Activated T-cell treated with anti-CD3 and anti-CD28 coated beads, Interleukin-2, amount 50 U/mL, for 1 hour (primary cell): ENCODE measurements around the gene CDH23.

Experiments
- DNase-seq: peaks from one replicate; pipeline ENCODE4 v3.0.0-alpha.2; 2020

CDH23 gene

GRCh38 chr10:71771821-71772617, 375.3 kb downstream of the CDH23 start:
- DNase-seq, result peak; percentile 60

GRCh38 chr10:71772832-71773220, 376.1 kb downstream of the CDH23 start:
- DNase-seq, result no peak

GRCh38 chr10:71773221-71773971, 376.7 kb downstream of the CDH23 start, which contains the start of gene VSIR:
TSS of gene VSIR (minus strand) at chr10:71773520. CDS start at chr10:71773439, 81 bp downstream.
- DNase-seq, result peak; percentile 100

GRCh38 chr10:71774916-71775702, 378.4 kb downstream of the CDH23 start:
- no peak for DNase-seq

DNA sequence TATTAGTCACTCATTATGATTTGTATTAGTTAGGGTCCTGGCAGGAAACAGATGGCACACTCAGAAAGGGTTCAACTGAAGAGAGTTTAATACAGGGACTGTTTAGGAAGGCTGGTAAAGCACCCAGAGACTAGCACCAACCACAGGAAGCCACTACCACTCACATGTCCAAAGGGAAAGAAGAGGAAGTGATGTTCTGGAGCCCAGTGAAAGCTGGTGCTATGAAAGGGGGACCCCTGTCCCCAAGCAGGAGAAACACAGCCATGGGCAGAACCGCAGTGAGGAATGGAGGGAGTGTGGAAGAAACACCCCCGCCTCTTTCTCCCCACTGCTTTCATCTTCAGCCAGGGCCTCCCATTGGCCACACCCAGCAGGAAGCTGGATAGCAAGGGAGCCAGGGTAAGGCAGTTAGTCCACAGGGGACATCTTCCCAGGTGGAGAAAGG, 379.8 kb downstream of the CDH23 start:
- DNase-seq, result no peak

GRCh38 chr10:71777213-71777985, 380.7 kb downstream of the CDH23 start:
- no peak for DNase-seq

DNA sequence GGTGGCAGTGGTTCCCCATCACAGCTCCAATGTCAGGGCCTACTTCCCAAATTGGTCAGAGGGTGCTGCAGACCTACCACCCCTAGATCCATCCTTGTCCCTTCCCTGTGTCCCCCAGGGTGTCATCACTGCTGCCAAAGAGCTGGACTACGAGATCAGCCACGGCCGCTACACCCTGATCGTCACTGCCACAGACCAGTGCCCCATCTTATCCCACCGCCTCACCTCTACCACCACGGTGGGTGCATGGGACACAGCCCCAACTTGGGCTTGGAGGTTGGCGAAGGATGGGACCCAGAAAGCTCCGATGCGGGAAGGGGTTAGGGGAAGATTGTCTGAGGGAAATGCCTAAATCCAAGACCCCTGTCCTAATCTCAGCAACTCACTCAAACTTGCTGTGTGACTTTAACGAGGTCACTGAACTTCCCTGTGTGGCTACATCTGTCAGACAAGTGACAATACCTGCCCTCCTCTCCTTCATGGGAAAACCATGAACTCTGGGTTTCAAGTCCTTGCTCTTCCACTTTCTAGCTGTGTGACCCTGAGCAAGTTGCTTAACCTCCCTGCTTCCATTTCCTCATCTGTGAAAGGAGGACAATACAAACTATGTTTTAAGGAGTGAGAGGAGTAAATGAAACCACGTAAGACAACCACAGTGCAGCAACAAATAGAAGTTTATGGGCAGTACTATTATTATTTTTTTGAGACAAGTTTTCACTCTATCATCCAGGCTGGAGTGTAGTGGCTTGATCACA, 381.5 kb downstream of the CDH23 start:
- no peak for DNase-seq

DNA sequence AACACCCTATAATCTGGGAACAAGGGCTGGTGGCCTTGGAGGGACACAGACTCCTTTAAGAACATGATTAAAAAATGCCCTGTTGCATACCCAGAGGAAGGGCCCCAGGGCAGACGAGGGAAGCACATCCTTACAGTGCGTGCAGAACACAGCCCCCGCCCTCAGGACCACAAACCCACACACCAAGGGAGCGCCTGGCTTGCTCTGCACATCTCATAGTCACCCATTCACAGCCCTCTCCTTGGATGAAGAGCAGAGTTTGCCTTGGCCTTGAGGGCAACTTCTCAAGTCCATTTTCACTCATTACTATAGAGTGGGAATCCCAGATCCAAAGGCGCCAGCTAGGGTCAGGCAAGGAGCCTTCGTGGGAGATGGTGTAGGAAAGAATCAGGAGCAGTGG, 382.9 kb downstream of the CDH23 start:
- no peak for DNase-seq

DNA sequence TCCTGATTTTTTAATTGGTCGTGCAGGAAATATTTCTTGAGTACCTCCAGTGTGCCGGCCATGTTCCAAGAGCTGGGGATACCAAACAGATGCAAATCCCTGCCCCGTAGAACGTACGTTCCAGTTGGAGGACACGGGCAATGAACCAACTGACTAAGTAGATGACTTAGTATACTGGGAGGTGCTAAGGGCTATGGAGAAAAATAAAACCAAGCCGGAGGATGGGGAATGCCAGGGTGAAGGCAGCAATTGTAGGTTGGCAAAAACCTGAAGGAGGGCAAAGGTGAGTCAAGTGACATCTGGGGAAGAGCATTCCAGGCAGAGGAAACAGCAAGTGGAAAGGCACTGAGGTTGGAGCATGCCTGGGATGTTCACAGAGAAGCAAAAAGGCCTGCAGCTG, 383.4 kb downstream of the CDH23 start:
- DNase-seq, result no peak

GRCh38 chr10:71780719-71781118, 384.0 kb downstream of the CDH23 start:
- DNase-seq, result no peak

DNA sequence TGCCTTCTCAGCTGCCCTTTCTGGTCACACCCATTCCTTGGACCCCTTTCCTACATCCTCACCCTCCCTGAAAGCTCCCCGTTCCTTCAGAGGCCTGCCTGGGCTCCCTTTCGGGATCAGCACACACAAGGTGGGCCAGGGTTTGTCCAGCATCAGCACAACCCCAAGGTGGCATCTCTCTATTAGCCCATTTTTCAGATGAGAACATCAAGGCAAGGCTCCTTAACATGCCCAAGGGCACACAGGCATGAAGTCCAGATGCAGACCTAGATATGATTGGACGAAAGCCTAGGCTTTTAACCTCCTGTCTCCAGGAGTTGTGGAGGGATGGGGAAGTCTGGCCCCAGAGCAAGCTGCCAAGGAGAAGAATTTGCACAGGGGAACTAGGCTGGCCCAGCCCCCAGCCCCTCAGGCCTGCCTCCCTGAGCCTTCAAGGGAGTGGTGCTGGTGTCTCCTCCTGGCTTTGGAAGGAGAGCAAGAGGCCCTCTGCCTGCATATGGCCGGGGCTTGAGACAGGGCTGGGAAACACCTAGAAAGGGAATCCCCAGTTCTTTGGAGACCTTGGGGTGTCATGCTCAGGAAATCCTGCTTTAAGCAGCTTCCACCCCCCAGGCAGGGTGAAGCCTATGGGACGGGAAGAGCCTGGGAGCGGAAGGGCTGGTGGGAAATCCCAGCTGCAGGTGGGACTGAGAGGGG, 385.6 kb downstream of the CDH23 start:
- no peak for DNase-seq

- DNase-seq, result no peak
Observed at GRCh38 chr10:71782917-71783490, 386.3 kb downstream of the CDH23 start.

DNA sequence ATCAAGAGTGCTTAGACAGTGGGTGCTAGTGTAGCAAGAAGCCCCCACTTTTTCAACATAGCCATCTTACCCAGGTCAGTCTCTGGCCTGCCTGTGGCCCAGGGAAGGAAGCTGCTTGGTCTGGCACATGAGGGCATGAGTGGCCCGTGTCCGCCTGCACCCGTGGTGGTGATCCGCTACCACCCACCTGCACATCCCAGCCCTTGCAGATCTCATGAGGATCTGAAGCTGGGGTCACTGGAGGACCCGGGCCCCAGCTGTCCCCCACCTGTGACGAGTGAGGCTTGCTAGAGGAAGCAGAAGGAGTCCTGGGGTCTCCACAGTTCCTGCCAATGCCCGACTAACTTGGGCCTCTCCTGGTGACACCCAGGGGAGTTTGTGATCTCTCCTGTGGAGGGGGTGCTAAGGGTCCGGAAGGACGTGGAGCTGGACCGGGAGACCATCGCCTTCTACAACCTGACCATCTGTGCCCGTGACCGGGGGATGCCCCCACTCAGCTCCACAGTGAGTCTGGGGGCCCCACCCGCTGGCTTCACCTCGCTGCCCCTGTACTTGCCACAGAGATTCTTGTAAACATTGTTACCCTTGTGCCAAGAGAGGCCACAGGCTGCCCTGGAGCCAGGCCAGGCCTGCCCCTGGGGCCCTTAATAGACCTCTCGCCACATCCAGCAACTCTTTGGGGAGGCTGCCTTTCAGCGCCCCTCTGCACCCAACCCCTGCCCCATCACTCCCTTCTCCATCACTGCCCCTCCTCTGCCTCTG, 387.4 kb downstream of the CDH23 start:
- no peak for DNase-seq

DNA sequence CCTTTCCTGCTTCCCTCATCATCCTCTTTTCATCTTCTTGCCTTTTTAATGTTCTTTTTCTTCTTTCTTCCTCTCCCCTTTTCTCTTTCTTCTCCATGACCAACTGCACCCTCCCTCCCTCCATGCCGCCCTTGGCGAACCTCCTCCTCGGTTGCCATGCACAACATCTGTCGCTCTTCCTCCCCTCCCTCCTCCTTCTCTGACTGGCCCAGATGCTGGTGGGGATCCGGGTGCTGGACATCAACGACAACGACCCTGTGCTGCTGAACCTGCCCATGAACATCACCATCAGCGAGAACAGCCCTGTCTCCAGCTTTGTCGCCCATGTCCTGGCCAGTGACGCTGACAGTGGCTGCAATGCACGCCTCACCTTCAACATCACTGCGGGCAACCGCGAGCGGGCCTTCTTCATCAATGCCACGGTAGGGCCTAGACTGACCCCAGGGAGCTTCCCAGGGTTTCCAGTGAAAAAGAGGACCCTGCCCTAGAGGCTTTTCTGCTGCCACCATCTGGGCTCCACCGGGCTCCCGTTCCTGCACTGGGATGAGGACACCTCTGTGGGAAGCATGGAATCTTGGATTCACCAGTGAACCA, 388.1 kb downstream of the CDH23 start:
- DNase-seq, result no peak

GRCh38 chr10:71788954-71789353, 392.2 kb downstream of the CDH23 start:
- no peak for DNase-seq

- DNase-seq, result no peak
Observed at GRCh38 chr10:71789871-71790270, 393.2 kb downstream of the CDH23 start.

GRCh38 chr10:71790749-71791440, 394.2 kb downstream of the CDH23 start:
- DNase-seq, result no peak

DNA sequence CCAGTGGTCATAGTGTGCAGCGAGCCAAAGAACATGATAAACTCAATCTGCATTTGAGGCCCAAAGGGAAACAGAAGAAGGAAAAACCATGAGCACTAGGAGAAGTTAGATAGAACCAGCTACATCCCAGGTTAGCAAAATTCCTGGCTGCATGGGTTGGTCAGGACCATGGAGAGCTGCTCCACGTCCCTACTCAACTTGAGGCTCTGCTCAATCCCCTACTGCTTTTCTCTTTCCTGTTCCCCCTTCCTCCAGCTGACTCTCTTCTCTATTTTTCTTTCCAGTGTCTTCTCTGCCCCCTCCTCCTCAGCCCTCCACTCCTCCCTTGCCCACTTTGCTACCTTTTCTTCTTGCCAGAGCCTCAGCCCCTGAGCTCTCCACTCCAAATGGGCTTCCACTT, 398.5 kb downstream of the CDH23 start:
- DNase-seq, result no peak
